ENCODE results near the gene TC2N.

The TC2N gene

DNA sequence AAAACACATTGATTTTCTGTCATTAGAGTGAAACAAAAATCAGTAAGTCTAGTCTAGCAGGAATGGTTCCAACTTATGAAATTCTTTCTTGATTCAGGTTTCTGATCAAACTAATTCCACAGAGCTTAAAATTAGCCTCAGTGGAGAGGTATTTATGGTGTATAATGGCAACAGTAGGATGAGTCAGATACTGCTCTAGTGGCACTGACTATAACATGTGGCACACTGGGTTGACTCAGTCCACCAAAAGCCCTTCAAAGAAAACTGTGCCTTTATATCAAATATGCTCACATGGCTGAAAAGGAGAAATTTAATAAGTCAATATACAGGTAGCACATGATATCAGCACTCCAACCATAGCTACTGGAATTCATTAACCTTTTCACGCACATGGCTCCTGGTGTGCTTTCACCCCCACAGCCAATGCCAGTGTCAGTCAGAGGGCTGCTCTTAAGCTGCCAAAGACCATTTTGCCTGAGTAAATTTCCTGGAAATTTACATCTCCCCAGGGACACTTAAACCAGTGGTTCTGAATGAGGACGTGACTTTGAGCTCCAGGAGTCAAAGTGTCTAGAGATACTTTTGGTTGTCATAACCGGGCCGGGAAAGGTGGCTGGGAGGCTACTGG, 113.7 kb downstream of the TC2N start:
- H3K27ac ChIP-seq (ENCODE audit: low read length) = no peak overlapping the region
- H3K27me3 ChIP-seq (ENCODE audit: low read depth, low read length) = no peaks in the 10 kb centered on the region
- H3K9me3 ChIP-seq (ENCODE audit: insufficient read depth, low read length) = no peaks in the 10 kb centered on the region

DNA sequence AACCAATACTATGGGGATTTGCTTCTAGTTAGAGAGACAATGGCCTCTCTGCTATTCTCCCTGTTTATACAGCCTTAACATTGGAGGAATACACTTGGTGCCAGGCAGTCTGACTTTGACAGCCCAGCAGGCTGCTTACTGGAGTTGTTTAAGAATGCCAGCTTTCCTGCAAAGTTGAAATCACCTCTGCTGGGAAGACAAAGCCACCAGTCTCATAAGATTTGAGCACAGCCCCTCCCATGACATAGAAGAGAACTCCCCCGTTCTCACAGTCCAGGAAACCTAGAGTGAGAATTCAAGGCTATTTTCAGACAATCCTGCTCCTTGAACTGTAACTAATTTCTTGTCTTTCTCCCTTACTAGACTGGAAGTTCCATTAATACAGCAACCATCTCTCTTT, 114.4 kb downstream of the TC2N start:
- no peak overlapping the region for H3K27ac ChIP-seq (ENCODE audit: low read length)

More for the DNA sequence above, 113.7 kb downstream of the TC2N start:
- H3K4me2 ChIP-seq (ENCODE audit: low read length) = no peak overlapping the region
- no peaks in the 10 kb centered on the region for H3K4me1 ChIP-seq (ENCODE audit: low read length)
- H2AFZ ChIP-seq (ENCODE audit: low read depth, low read length) = no peak overlapping the region
- TF ChIP-seq EZH2phosphoT487 (IDR thresholded peaks at IDR 0.05; ENCODE audit: low read depth) = no peak
- TF ChIP-seq, protein P1, sequence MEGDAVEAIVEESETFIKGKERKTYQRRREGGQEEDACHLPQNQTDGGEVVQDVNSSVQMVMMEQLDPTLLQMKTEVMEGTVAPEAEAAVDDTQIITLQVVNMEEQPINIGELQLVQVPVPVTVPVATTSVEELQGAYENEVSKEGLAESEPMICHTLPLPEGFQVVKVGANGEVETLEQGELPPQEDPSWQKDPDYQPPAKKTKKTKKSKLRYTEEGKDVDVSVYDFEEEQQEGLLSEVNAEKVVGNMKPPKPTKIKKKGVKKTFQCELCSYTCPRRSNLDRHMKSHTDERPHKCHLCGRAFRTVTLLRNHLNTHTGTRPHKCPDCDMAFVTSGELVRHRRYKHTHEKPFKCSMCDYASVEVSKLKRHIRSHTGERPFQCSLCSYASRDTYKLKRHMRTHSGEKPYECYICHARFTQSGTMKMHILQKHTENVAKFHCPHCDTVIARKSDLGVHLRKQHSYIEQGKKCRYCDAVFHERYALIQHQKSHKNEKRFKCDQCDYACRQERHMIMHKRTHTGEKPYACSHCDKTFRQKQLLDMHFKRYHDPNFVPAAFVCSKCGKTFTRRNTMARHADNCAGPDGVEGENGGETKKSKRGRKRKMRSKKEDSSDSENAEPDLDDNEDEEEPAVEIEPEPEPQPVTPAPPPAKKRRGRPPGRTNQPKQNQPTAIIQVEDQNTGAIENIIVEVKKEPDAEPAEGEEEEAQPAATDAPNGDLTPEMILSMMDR (IDR thresholded peaks at IDR 0.05; ENCODE audit: low read depth, low read length) = no peak
- no peaks in the 10 kb centered on the region for H3K79me2 ChIP-seq (ENCODE audit: low read length)
- no peak overlapping the region for H3K4me3 ChIP-seq (ENCODE audit: low read length)
- H4K20me1 ChIP-seq (ENCODE audit: insufficient read depth, low read length) = no peaks in the 10 kb centered on the region
- H3K9ac ChIP-seq (ENCODE audit: low read length) = no peak overlapping the region
- no peaks in the 10 kb centered on the region for H3K36me3 ChIP-seq (replicated peaks; ENCODE audit: low read depth, low read length)

DNA sequence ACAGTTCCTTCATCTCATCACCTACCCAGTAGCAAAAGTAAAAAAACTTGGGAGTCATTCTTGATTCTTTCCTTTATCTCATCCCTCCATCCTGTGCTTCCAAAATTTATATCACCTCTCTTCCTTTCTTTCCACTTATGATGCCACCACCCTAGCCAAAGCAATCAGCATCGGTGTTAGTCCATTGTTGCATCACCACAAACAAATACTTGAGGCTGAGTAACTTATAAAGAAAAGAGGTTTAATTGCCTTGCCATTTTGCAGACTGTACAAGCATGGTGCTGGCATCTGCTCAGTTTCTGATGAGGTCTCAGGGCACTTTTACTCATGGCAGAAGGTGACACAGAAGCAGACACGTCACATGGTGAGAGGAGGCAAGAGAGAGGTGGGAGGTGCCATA, 115.6 kb downstream of the TC2N start:
- Histone ChIP-seq H3K9ac (ENCODE audit: low read length) (no peak overlapping the region), H3K27ac (ENCODE audit: low read length) (no peak overlapping the region), H3K4me2 (ENCODE audit: low read length) (no peak overlapping the region), H3K4me1 (ENCODE audit: low read length) (no peaks in the 10 kb centered on the region), H3K79me2 (ENCODE audit: low read length) (no peaks in the 10 kb centered on the region), H3K36me3 (replicated peaks; ENCODE audit: low read depth, low read length) (no peaks in the 10 kb centered on the region), H2AFZ (ENCODE audit: low read depth, low read length) (no peak overlapping the region), H3K9me3 (ENCODE audit: insufficient read depth, low read length) (no peaks in the 10 kb centered on the region), H3K27me3 (ENCODE audit: low read depth, low read length) (no peaks in the 10 kb centered on the region), H3K4me3 (ENCODE audit: low read length) (no peak overlapping the region), H4K20me1 (ENCODE audit: insufficient read depth, low read length) (no peaks in the 10 kb centered on the region)
- TF ChIP-seq, protein P1 (IDR thresholded peaks at IDR 0.05; ENCODE audit: low read depth, low read length) = no peak
- no peak for TF ChIP-seq EZH2phosphoT487 (IDR thresholded peaks at IDR 0.05; ENCODE audit: low read depth)

More for the DNA sequence above, 114.4 kb downstream of the TC2N start:
- Histone ChIP-seq H3K4me2 (ENCODE audit: low read length) (no peak overlapping the region), H3K27me3 (ENCODE audit: low read depth, low read length) (no peaks in the 10 kb centered on the region), H4K20me1 (ENCODE audit: insufficient read depth, low read length) (no peaks in the 10 kb centered on the region), H2AFZ (ENCODE audit: low read depth, low read length) (no peak overlapping the region), H3K4me1 (ENCODE audit: low read length) (no peaks in the 10 kb centered on the region), H3K79me2 (ENCODE audit: low read length) (no peaks in the 10 kb centered on the region), H3K36me3 (replicated peaks; ENCODE audit: low read depth, low read length) (no peaks in the 10 kb centered on the region), H3K9ac (ENCODE audit: low read length) (no peak overlapping the region), H3K4me3 (ENCODE audit: low read length) (no peak overlapping the region), H3K9me3 (ENCODE audit: insufficient read depth, low read length) (no peaks in the 10 kb centered on the region)
- TF ChIP-seq, protein P1 (IDR thresholded peaks at IDR 0.05; ENCODE audit: low read depth, low read length) = no peak
- no peak for TF ChIP-seq EZH2phosphoT487 (IDR thresholded peaks at IDR 0.05; ENCODE audit: low read depth)

DNA sequence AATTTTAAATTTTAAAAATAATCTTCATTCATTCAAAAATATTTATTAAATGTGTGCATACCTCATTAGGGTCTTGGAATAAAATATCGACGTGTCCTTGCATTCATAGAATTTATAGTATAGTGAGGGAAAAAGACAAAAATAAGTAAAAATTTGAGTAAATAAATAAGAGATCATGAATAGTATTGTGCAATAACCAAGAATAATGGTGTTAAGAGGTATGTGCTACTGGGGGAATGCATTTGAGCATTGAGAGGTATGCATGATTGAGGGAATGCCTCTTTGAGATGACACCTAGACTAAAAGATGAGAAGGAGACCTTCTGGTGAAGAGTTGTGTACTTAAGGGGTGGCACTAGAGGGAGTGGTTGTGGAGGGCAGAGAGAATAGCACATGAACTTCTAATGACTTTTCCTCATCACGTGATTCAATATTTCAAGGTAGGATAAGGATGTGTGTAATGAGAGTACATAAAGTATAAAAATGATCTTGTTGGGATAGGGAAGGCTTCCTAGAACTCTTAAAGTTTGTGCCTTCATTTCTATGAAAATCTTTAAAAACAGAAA, 116.6 kb downstream of the TC2N start:
- H3K27me3 ChIP-seq (ENCODE audit: low read depth, low read length) = no peaks in the 10 kb centered on the region
- H3K4me3 ChIP-seq (ENCODE audit: low read length) = no peak overlapping the region
- H3K9ac ChIP-seq (ENCODE audit: low read length) = no peak overlapping the region
- no peak overlapping the region for H3K27ac ChIP-seq (ENCODE audit: low read length)
- no peaks in the 10 kb centered on the region for H3K79me2 ChIP-seq (ENCODE audit: low read length)
- H3K4me1 ChIP-seq (ENCODE audit: low read length) = no peaks in the 10 kb centered on the region
- no peak overlapping the region for H2AFZ ChIP-seq (ENCODE audit: low read depth, low read length)
- no peaks in the 10 kb centered on the region for H3K36me3 ChIP-seq (replicated peaks; ENCODE audit: low read depth, low read length)
- H4K20me1 ChIP-seq (ENCODE audit: insufficient read depth, low read length) = no peaks in the 10 kb centered on the region
- H3K9me3 ChIP-seq (ENCODE audit: insufficient read depth, low read length) = no peaks in the 10 kb centered on the region
- no peak overlapping the region for H3K4me2 ChIP-seq (ENCODE audit: low read length)
- TF ChIP-seq, protein P1 (IDR thresholded peaks at IDR 0.05; ENCODE audit: low read depth, low read length) = peak; percentile 13
- TF ChIP-seq EZH2phosphoT487 (IDR thresholded peaks at IDR 0.05; ENCODE audit: low read depth) = no peak

Data from OCI-LY3 (cell line).